Activated CD4-positive, alpha-beta T cell treated with anti-CD3 and anti-CD28 coated beads, Interleukin-2, amount 10 ng/mL, durations not matched to agents 24 days and 14 days (primary cell): ENCODE measurements around the gene TIMM44. TPM values are rescaled to one million over a fixed set of nuclear protein-coding genes. Genes with fewer than 3 reads are reported as not detected.
"Not testable (repeated sequence)": the region's sequence is repeated elsewhere in the genome, so short reads cannot be mapped to it uniquely, and the experiment has no call there.

Experiments used
- DNase-seq: peaks from one replicate; pipeline ENCODE4 v3.0.0; 2022
- H3K27ac Mint-ChIP-seq: one replicate; pipeline ENCODE4 v1.8.0; 2022; ENCODE audit warnings: mild to moderate bottlenecking, mixed read lengths
- H3K27me3 Mint-ChIP-seq: one replicate; pipeline ENCODE4 v1.8.0; 2022; ENCODE audit warnings: mixed read lengths
- H3K36me3 Mint-ChIP-seq: one replicate; pipeline ENCODE4 v1.8.0; 2022; ENCODE audit warnings: low read depth, mild to moderate bottlenecking, mixed read lengths
- H3K4me1 Mint-ChIP-seq: one replicate; pipeline ENCODE4 v1.8.0; 2021; ENCODE audit warnings: mixed read lengths
- H3K4me3 Mint-ChIP-seq: one replicate; pipeline ENCODE4 v1.8.0; 2022; ENCODE audit warnings: mild to moderate bottlenecking, moderate library complexity, mixed read lengths
- H3K9me3 Mint-ChIP-seq: one replicate; pipeline ENCODE4 v1.8.0; 2021; ENCODE audit warnings: mixed read lengths
- intact Hi-C: fragments of 100-400 bp; cut with micrococcal nuclease; formaldehyde crosslinking; loops from one replicate; pipeline ENCODE4 v1.15.1; 2023
- total RNA-seq: library from RNA; stranded (reverse); gene quantifications from 2 replicates; pipeline ENCODE4 v1.2.3, GENCODE V29; 2022

TIMM44 gene
- total RNA-seq, 1 donor from 2014 or later: 111 TPM

GRCh38 chr19:7893362-7894101 is 49.9 kb downstream of the TIMM44 start:
- intact Hi-C loops, H3K27me3 Mint-ChIP-seq, DNase-seq, H3K4me3 Mint-ChIP-seq, H3K36me3 Mint-ChIP-seq, H3K4me1 Mint-ChIP-seq, H3K27ac Mint-ChIP-seq, H3K9me3 Mint-ChIP-seq: not testable (repeated sequence)

GRCh38 chr19:7888826-7889217 is 54.6 kb downstream of the TIMM44 start:
- Mint-ChIP-seq H3K9me3 (no peaks in the 10 kb centered on the region), H3K4me1 (peaks cover 2% of the 10 kb centered on the region), H3K27ac (no peak overlapping the region), H3K4me3 (no peak overlapping the region), H3K27me3 (peaks cover 8% of the 10 kb centered on the region), H3K36me3 (no peaks in the 10 kb centered on the region)
- intact Hi-C loops: no loop called here
- no peak for DNase-seq

- peaks cover 3% of the 10 kb centered on the region for H3K4me1 Mint-ChIP-seq
- peaks cover 8% of the 10 kb centered on the region for H3K27me3 Mint-ChIP-seq
- H3K4me3 Mint-ChIP-seq: no peak within 1 kb of the TSS
- DNase-seq: peak; percentile 79
- no peaks in the 10 kb centered on the region for H3K36me3 Mint-ChIP-seq
- H3K9me3 Mint-ChIP-seq: no peaks in the 10 kb centered on the region
- intact Hi-C loops: no loop called here
- H3K27ac Mint-ChIP-seq: no peak within 1 kb of the TSS
Observed at GRCh38 chr19:7888145-7888825, 55.2 kb downstream of the TIMM44 start, which contains the start of gene LRRC8E. Gene LRRC8E (plus strand): TSS chr19:7888510. CDS start chr19:7895604, 7,094 bp downstream.

GRCh38 chr19:7887408-7888144 is 55.9 kb downstream of the TIMM44 start:
- H3K36me3 Mint-ChIP-seq: no peaks in the 10 kb centered on the region
- no peak overlapping the region for H3K4me3 Mint-ChIP-seq
- H3K27me3 Mint-ChIP-seq: peaks cover 8% of the 10 kb centered on the region
- no peak for DNase-seq
- H3K27ac Mint-ChIP-seq: no peak overlapping the region
- intact Hi-C loops: no loop called here
- H3K9me3 Mint-ChIP-seq: no peaks in the 10 kb centered on the region
- H3K4me1 Mint-ChIP-seq: peaks cover 3% of the 10 kb centered on the region

GRCh38 chr19:7885818-7886217 is 57.6 kb downstream of the TIMM44 start:
- DNase-seq: no peak
- no peak overlapping the region for H3K4me3 Mint-ChIP-seq
- H3K27ac Mint-ChIP-seq: no peak overlapping the region
- H3K36me3 Mint-ChIP-seq: no peaks in the 10 kb centered on the region
- peaks cover 3% of the 10 kb centered on the region for H3K4me1 Mint-ChIP-seq
- H3K9me3 Mint-ChIP-seq: no peaks in the 10 kb centered on the region
- H3K27me3 Mint-ChIP-seq: peaks cover 8% of the 10 kb centered on the region
- intact Hi-C loops: no loop called here

- H3K27me3 Mint-ChIP-seq: peaks cover 5% of the 10 kb centered on the region
- no peak overlapping the region for H3K27ac Mint-ChIP-seq
- peaks cover 3% of the 10 kb centered on the region for H3K4me1 Mint-ChIP-seq
- H3K9me3 Mint-ChIP-seq: no peaks in the 10 kb centered on the region
- DNase-seq: no peak
- H3K36me3 Mint-ChIP-seq: no peaks in the 10 kb centered on the region
- intact Hi-C loops: no loop called here
- no peak overlapping the region for H3K4me3 Mint-ChIP-seq
Observed at GRCh38 chr19:7883796-7884570, 59.5 kb downstream of the TIMM44 start.

GRCh38 chr19:7883105-7883504 is 60.4 kb downstream of the TIMM44 start:
- DNase-seq: no peak

GRCh38 chr19:7881910-7882309 is 61.6 kb downstream of the TIMM44 start:
- Mint-ChIP-seq H3K4me3 (no peak overlapping the region), H3K27ac (no peak overlapping the region), H3K27me3 (no peaks in the 10 kb centered on the region), H3K36me3 (no peaks in the 10 kb centered on the region), H3K9me3 (no peaks in the 10 kb centered on the region), H3K4me1 (peaks cover 3% of the 10 kb centered on the region)
- intact Hi-C loops: no loop called here
- no peak for DNase-seq

More at GRCh38 chr19:7883105-7883504, 60.4 kb downstream of the TIMM44 start:
- intact Hi-C loops: no loop called here
- H3K4me3 Mint-ChIP-seq: no peak overlapping the region
- H3K27ac Mint-ChIP-seq: no peak overlapping the region
- peaks cover 3% of the 10 kb centered on the region for H3K4me1 Mint-ChIP-seq
- no peaks in the 10 kb centered on the region for H3K9me3 Mint-ChIP-seq
- no peaks in the 10 kb centered on the region for H3K36me3 Mint-ChIP-seq
- peaks cover 2% of the 10 kb centered on the region for H3K27me3 Mint-ChIP-seq

GRCh38 chr19:7879836-7880235 is 63.6 kb downstream of the TIMM44 start:
- intact Hi-C loops: no loop called here
- peaks cover 3% of the 10 kb centered on the region for H3K4me1 Mint-ChIP-seq
- DNase-seq: peak; percentile 61
- no peaks in the 10 kb centered on the region for H3K9me3 Mint-ChIP-seq
- H3K27ac Mint-ChIP-seq: no peak overlapping the region
- H3K4me3 Mint-ChIP-seq: no peak overlapping the region
- no peaks in the 10 kb centered on the region for H3K36me3 Mint-ChIP-seq
- peaks cover 16% of the 10 kb centered on the region for H3K27me3 Mint-ChIP-seq

GRCh38 chr19:7879111-7879807 is 64.2 kb downstream of the TIMM44 start:
- Mint-ChIP-seq H3K36me3 (no peaks in the 10 kb centered on the region), H3K9me3 (no peaks in the 10 kb centered on the region), H3K27me3 (peaks cover 20% of the 10 kb centered on the region), H3K4me1 (peaks cover 6% of the 10 kb centered on the region), H3K27ac (no peak overlapping the region), H3K4me3 (no peak overlapping the region)
- intact Hi-C loops: no loop called here
- DNase-seq: peak; percentile 61

GRCh38 chr19:7877249-7877836 is 66.1 kb downstream of the TIMM44 start:
- intact Hi-C loops: no loop called here
- no peaks in the 10 kb centered on the region for H3K9me3 Mint-ChIP-seq
- no peak for DNase-seq
- H3K27ac Mint-ChIP-seq: no peak overlapping the region
- no peaks in the 10 kb centered on the region for H3K36me3 Mint-ChIP-seq
- no peak overlapping the region for H3K4me3 Mint-ChIP-seq
- peaks cover 27% of the 10 kb centered on the region for H3K27me3 Mint-ChIP-seq
- H3K4me1 Mint-ChIP-seq: peaks cover 7% of the 10 kb centered on the region
